ENCODE measurements around the gene PDE4D.

- TF ChIP-seq CTCF (conservative IDR thresholded peaks at IDR 0.05; ENCODE audit: low read length) (no peak), EZH2phosphoT487 (IDR thresholded peaks at IDR 0.05; ENCODE audit: borderline replicate concordance, low read depth, low read length) (no peak)
Observed at GRCh38 chr5:59640411-59640810, 253.1 kb downstream of the PDE4D start.
